CD4-positive, alpha-beta T cell (primary cell): Measurements from ENCODE around the gene SDHB. TPM values are rescaled to one million over a fixed set of nuclear protein-coding genes. Genes with fewer than 3 reads are reported as not detected.

Source experiments
- ATAC-seq: fragments of 200-7000 bp; cut with Tn5 transposase; one replicate; pipeline ENCODE4 v1.10.0; 2022; ENCODE audit warnings: mild to moderate bottlenecking; ENCODE audit not compliant: poor library complexity
- CTCF ChIA-PET: fragments of 350-600 bp; sonication (Branson Sonifier 250); formaldehyde crosslinking; loops from one replicate; lab custom pipeline; 2021; ENCODE audit warnings: antibody characterized with exemption, inconsistent platforms; lab: Charles Lee
- POLR2A ChIA-PET: fragments of 350-600 bp; sonication (Branson Sonifier 250); formaldehyde crosslinking; loops from one replicate; lab custom pipeline; 2021; ENCODE audit warnings: antibody characterized with exemption, inconsistent platforms; lab: Charles Lee
- DNase-seq, 14 experiments: peaks; one replicate each; pipeline ENCODE4 v3.0.0-alpha.2; 2013 to 2020; ENCODE audit warnings: mixed read lengths in 2 of 14
- H3K27ac ChIP-seq, 2 donors: one replicate each; pipeline versions ENCODE4 v1.5.1 to v1.7.0; 2013; ENCODE audit warnings: low read length in 2 of 2, low read depth in 1 of 2, mild to moderate bottlenecking in 1 of 2
- H3K27me3 ChIP-seq, 2 experiments: 1 replicate in 1 of 2; 2 replicates in 1 of 2; pipeline versions ENCODE4 v1.6.1 to v1.7.0; 2013; ENCODE audit warnings: low read length in 2 of 2, control low read depth in 1 of 2, mild to moderate bottlenecking in 1 of 2, moderate library complexity in 1 of 2; ENCODE audit not compliant: insufficient read depth in 2 of 2, control insufficient read depth in 1 of 2
- H3K36me3 ChIP-seq: one replicate; pipeline ENCODE4 v1.6.1; 2013; ENCODE audit warnings: low read length, control low read depth; ENCODE audit not compliant: insufficient read depth
- H3K4me1 ChIP-seq: one replicate; pipeline ENCODE4 v1.6.1; 2013; ENCODE audit warnings: low read length, control low read depth; ENCODE audit not compliant: insufficient read depth
- H3K4me3 ChIP-seq: one replicate; pipeline ENCODE4 v1.5.1; 2013; ENCODE audit warnings: mild to moderate bottlenecking, low read length, moderate library complexity
- H3K9me3 ChIP-seq, 2 experiments: 1 replicate in 1 of 2; 2 replicates in 1 of 2; pipeline versions ENCODE4 v1.6.1 to v1.7.0; 2013; ENCODE audit warnings: low read length in 2 of 2, mild to moderate bottlenecking in 2 of 2, control low read depth in 1 of 2, moderate library complexity in 1 of 2; ENCODE audit not compliant: control insufficient read depth in 1 of 2, insufficient read depth in 1 of 2
- H3K27ac Mint-ChIP-seq: one replicate; pipeline ENCODE4 v1.8.0; 2020; ENCODE audit warnings: mixed read lengths
- H3K27me3 Mint-ChIP-seq: one replicate; pipeline ENCODE4 v1.8.0; 2021; ENCODE audit warnings: mixed read lengths
- H3K36me3 Mint-ChIP-seq: one replicate; pipeline ENCODE4 v1.8.0; 2021; ENCODE audit warnings: low read depth, mixed read lengths
- H3K4me1 Mint-ChIP-seq: one replicate; pipeline ENCODE4 v1.8.0; 2021; ENCODE audit warnings: low read depth, mixed read lengths
- H3K4me3 Mint-ChIP-seq: one replicate; pipeline ENCODE4 v1.8.0; 2020; ENCODE audit warnings: mild to moderate bottlenecking, mixed read lengths
- H3K9me3 Mint-ChIP-seq: one replicate; pipeline ENCODE4 v1.8.0; 2020; ENCODE audit warnings: mixed read lengths
- CTCF ChIP-seq: fragments of 200-600 bp; IDR thresholded peaks from one replicate; pipeline ENCODE4 v1.8.0; 2022; ENCODE audit warnings: antibody characterized with exemption, mild to moderate bottlenecking
- intact Hi-C, 2 experiments: fragments of 100-400 bp; cut with DNase I in 1 of 2; cut with micrococcal nuclease in 1 of 2; formaldehyde crosslinking; loops; one replicate each; pipeline versions ENCODE4 v1.15.1 to v1.9.0; 2023 to 2025; cut with DNase I, micrococcal nuclease
- total RNA-seq, 174 experiments: library from RNA in 2 of 174; stranded (reverse) in 2 of 174; gene quantifications; one replicate each; pipeline ENCODE4 v1.2.3 and lab custom pipeline; 2021 to 2026

SDHB gene
- total RNA-seq, 2 experiments from 2014 or later, result 53.9 to 56.2 TPM

GRCh38 chr1:17045150-17045549 is 8.7 kb downstream of the SDHB start:
- TF ChIP-seq CTCF, result no peak
- intact Hi-C loops, result no loop called here
- no peak overlapping the region for H3K4me3 Mint-ChIP-seq
- no peak overlapping the region for H3K27ac ChIP-seq
- H3K4me3 ChIP-seq, result no peak overlapping the region
- no peaks in the 10 kb centered on the region for H3K27me3 Mint-ChIP-seq
- peak in 2 of 14 experiments; percentile 44 to 60 for DNase-seq
- ChIA-PET CTCF (interaction anchor here (1.7 kb wide), 1 partner anchor 85 kb away, joined by 4 read pairs; no protein-coding TSS in a partner anchor), POLR2A (interaction anchor here (1.7 kb wide), 1 partner anchor 23 kb away, joined by 3 read pairs; no protein-coding TSS in a partner anchor)
- H3K4me1 Mint-ChIP-seq, result peaks cover 16% of the 10 kb centered on the region
- no peaks in the 10 kb centered on the region for H3K9me3 Mint-ChIP-seq
- ATAC-seq, result no peak
- no peaks in the 10 kb centered on the region for H3K27me3 ChIP-seq
- H3K9me3 ChIP-seq, result no peaks in the 10 kb centered on the region
- H3K4me1 ChIP-seq, result peaks cover 3% of the 10 kb centered on the region
- peaks cover 58% of the 10 kb centered on the region for H3K36me3 ChIP-seq
- H3K27ac Mint-ChIP-seq, result no peak overlapping the region
- H3K36me3 Mint-ChIP-seq, result peaks cover 58% of the 10 kb centered on the region

GRCh38 chr1:17043676-17044075 is 10.2 kb downstream of the SDHB start:
- peaks cover 3% of the 10 kb centered on the region for H3K4me1 ChIP-seq
- H3K27me3 Mint-ChIP-seq, result no peaks in the 10 kb centered on the region
- ChIA-PET POLR2A (no interaction called here), CTCF (no interaction called here)
- peaks cover 67% of the 10 kb centered on the region for H3K36me3 Mint-ChIP-seq
- peaks cover 56% of the 10 kb centered on the region for H3K36me3 ChIP-seq
- no peaks in the 10 kb centered on the region for H3K9me3 Mint-ChIP-seq
- H3K9me3 ChIP-seq, result no peaks in the 10 kb centered on the region
- no peaks in the 10 kb centered on the region for H3K27me3 ChIP-seq
- DNase-seq (no peak), ATAC-seq (no peak)
- intact Hi-C loops, result no loop called here
- H3K4me1 Mint-ChIP-seq, result peaks cover 16% of the 10 kb centered on the region
- no peak overlapping the region for H3K4me3 ChIP-seq
- TF ChIP-seq CTCF, result no peak
- H3K27ac Mint-ChIP-seq, result no peak overlapping the region
- H3K4me3 Mint-ChIP-seq, result no peak overlapping the region
- H3K27ac ChIP-seq, result no peak overlapping the region

GRCh38 chr1:17040135-17040534 is 13.7 kb downstream of the SDHB start:
- intact Hi-C loops, result no loop called here
- H3K36me3 ChIP-seq, result peaks cover 69% of the 10 kb centered on the region
- no peaks in the 10 kb centered on the region for H3K9me3 Mint-ChIP-seq
- DNase-seq (no peak), ATAC-seq (no peak)
- no peak for TF ChIP-seq CTCF
- no peak overlapping the region for H3K4me3 Mint-ChIP-seq
- no peak overlapping the region for H3K27ac ChIP-seq
- H3K36me3 Mint-ChIP-seq, result peaks cover 69% of the 10 kb centered on the region
- no peaks in the 10 kb centered on the region for H3K27me3 ChIP-seq
- CTCF ChIA-PET, result no interaction called here
- no peak overlapping the region for H3K4me3 ChIP-seq
- H3K27ac Mint-ChIP-seq, result no peak overlapping the region
- no peaks in the 10 kb centered on the region for H3K9me3 ChIP-seq
- H3K4me1 Mint-ChIP-seq, result peaks cover 9% of the 10 kb centered on the region
- no peaks in the 10 kb centered on the region for H3K27me3 Mint-ChIP-seq
- H3K4me1 ChIP-seq, result no peaks in the 10 kb centered on the region
- POLR2A ChIA-PET, result no interaction called here
